Fibroblast of skin of left biceps (primary cell): Measurements from ENCODE around the gene ADAMTS14.
"Not testable (repeated sequence)": the region's sequence is repeated elsewhere in the genome, so short reads cannot be mapped to it uniquely, and the experiment has no call there.

Experiments used
- DNase-seq, 2 experiments: peaks; one replicate each; pipeline ENCODE4 v3.0.0-alpha.2; 2013; ENCODE audit warnings: low read depth in 2 of 2

Gene ADAMTS14

DNA sequence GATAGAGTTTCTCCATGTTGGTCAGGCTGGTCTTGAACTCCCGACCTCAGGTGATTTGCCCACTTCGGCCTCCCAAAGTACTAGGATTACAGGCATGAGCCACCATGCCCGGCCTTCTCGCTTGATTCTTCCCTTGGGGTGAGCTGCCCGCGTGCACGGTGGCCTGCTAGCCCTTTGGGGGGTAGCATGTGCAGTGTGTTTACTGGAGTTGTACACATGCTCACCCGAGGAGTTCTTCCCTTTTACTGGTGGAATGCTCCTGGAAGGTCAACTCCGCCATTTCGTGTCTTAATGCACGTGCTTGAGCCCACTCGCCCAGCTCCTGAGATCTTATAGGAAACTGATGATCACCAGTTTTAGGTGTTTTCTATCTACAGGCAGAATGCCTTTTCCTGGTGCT is 17.0 kb upstream of the ADAMTS14 start:
- DNase-seq = no peak

DNA sequence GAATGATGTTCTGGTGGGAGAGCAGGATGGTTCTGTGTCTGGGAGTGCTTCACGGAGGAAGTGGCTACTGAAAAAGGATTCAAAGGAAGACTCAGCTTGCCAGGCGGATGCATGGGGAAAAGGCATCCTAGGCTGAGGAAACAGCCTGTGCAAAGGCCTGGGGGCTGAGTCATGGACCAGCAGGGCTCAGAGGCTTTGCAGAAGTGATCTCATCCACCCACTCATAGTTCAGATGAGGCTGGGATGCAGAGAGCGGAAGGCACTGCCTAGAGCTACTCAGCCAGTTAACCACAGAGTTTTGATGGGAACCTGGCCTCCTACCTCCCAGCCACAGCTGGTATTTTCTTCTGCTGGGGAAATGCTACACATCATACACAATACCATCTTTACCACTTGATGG is 15.8 kb upstream of the ADAMTS14 start:
- DNase-seq = peak; percentile 91 to 93

DNA sequence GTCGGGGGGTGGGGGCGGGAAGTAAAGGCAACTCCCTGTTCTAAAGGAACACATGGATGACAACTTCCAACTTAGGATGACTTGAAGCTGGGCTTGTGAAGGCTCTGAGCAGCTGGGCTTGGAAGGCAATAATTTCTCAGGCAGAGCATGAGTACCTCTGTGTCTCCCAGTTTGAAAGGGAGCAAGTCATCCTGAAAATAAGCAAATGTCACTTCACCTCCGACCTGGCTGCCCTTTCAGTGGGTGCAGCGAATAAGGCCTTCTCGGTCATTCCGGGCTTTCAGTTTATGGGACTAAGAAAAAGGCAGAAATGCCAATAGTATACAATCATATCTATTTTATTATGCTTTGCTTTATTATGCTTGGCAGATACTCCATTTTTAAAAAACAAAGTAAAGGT is 15.3 kb upstream of the ADAMTS14 start:
- no peak for DNase-seq

DNA sequence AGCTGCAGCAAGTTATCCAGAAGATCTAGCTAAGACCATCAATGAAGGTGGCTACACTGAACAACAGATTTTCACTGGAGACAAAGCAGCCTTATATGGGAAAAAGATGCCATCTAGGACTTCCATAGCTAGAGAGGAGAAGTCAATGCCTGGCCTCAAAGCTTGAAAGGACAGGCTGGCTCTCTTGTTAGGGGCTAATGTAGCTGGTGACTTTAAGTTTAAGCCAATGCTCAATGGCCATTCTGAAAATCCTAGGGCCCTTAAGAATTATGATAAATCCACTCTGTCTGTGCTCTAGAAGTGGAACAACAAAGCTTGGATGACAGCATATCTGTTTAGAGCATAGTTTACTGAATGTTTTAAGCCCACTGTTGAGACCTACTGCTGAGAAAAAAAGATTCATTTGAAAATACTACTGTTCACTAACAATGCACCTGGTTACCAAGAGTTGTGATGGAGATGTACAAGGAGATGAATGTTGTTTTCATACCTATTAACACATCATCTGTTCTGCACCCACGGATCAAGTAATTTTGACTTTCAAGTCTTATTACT is 13.6 kb upstream of the ADAMTS14 start:
- no peak for DNase-seq

- no peak for DNase-seq
Measured at GRCh38 chr10:70659306-70659705, 13.0 kb upstream of the ADAMTS14 start.

GRCh38 chr10:70660722-70661121 is 11.6 kb upstream of the ADAMTS14 start:
- no peak for DNase-seq

DNA sequence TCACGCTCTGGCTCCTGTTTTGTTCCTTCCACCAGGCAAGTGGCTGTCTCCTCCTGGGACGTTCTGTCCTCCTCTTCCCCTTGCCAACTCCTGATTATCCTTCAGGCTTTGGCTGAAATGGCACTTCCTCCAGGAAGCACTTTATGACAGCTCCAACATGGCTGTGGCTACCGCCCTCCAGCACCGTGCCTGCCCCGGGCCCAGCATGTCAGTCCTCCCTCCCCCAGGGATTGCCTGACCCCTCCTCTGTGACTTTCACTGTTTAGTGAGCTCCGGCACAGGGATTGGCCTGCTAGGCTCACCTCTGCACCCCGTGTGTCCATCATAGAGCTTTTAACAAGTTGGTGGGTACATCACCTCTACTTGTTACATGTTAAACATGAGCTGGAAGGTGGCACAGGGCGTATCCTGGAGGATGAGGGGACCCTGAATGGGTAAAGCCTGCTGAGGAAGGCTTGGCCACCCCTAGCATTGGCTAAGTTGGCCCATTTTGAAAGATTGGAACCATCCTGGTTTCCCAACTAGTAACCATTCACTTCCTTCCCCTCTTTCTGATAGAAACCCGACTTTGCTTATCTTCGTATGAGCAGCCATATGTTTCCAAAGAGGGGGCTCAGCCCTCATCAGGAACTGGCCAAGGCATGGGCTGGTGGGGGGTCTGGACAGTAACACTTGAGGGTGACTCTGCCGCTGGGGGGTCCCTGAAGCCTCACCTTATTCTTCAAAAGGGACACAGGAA is 10.5 kb upstream of the ADAMTS14 start:
- DNase-seq = no peak

GRCh38 chr10:70662362-70663220 is 9.7 kb upstream of the ADAMTS14 start:
- DNase-seq = no peak

- DNase-seq = not testable (repeated sequence)
Measured at GRCh38 chr10:70663458-70664409, 8.6 kb upstream of the ADAMTS14 start.

GRCh38 chr10:70664702-70665195 is 7.6 kb upstream of the ADAMTS14 start:
- DNase-seq = peak; percentile 94 to 95

- DNase-seq = no peak
Measured at GRCh38 chr10:70666960-70667798, 5.1 kb upstream of the ADAMTS14 start.

DNA sequence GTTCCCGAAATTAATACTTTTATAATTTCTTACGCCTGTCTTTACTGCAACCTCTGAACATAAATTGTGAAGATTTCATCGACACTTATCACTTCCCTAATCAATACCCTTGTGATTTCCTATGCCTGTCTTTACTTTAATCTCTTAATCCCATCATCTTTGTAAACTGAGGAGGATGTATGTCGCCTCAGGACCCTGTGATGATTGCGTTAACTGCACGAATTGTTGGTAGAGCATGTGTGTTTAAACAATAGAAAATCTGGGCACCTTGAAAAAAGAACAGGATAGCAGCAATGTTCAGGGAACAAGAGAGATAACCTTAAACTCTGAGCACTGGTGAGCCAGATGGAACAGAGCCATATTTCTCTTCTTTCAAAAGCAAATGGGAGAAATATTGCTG is 4.5 kb upstream of the ADAMTS14 start:
- DNase-seq = not testable (repeated sequence)

GRCh38 chr10:70668454-70668970 is 3.8 kb upstream of the ADAMTS14 start:
- no peak for DNase-seq

DNA sequence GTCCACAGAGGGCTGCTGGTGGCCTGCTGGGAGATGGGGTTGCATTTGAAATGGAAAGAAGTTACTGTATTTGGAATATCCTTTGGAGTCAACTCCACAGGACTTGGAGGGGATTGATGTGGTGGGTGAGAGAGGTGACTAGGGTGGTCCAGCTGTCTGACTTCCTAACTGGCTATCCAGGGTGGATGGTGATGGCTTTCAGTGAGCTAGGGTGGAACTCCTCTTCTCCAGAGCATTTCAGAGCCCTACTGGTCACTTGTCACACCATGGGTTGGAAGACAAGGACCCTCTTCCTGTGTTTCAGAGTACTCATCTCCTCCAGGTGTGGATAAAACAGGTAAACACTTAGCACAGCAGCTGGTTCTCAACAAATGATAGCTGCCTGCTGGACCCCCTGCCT is 3.3 kb upstream of the ADAMTS14 start:
- DNase-seq = no peak

- no peak for DNase-seq
Measured at GRCh38 chr10:70669732-70670317, 2.5 kb upstream of the ADAMTS14 start.

- no peak for DNase-seq
Measured at GRCh38 chr10:70671619-70672164, 614 bp upstream of the ADAMTS14 start.

GRCh38 chr10:70673043-70673928 is 980 bp downstream of the ADAMTS14 start:
- no peak for DNase-seq

GRCh38 chr10:70673929-70674559 is 1.7 kb downstream of the ADAMTS14 start:
- no peak for DNase-seq
